Panc1 (cell line): Measurements from ENCODE around the gene UFSP1. TPM values are rescaled to one million over a fixed set of nuclear protein-coding genes. Genes with fewer than 3 reads are reported as not detected.

Experiments used
- ATAC-seq: fragments of 200-7000 bp; cut with Tn5 transposase; 2 replicates; pipeline ENCODE4 v1.9.1; 2020; ENCODE audit warnings: mild to moderate bottlenecking, moderate library complexity
- BruUV-seq: library from RNA; stranded (reverse); fragments of 400-500 nt; replicated peaks from 2 replicates; lab custom pipeline; 2021; lab: Mats Ljungman, UMichigan
- CTCF ChIA-PET: fragments of 300-600 bp; sonication (Branson Sonifier 250); formaldehyde crosslinking; loops from one replicate; lab custom pipeline; 2022; ENCODE audit warnings: antibody characterized with exemption; lab: Charles Lee
- POLR2A ChIA-PET: fragments of 300-600 bp; sonication (Branson Sonifier 250); formaldehyde crosslinking; loops from one replicate; lab custom pipeline; 2022; ENCODE audit warnings: antibody characterized with exemption; lab: Charles Lee
- DNase-seq: peaks from one replicate; pipeline ENCODE4 v3.0.0-alpha.2; 2010; ENCODE audit warnings: low read depth, low spot score
- H3K27ac ChIP-seq: 2 replicates; pipeline ENCODE4 v1.5.1; 2011; ENCODE audit warnings: mild to moderate bottlenecking, low read length, inconsistent platforms
- H3K27me3 ChIP-seq: fragments of 200-500 bp; sonication (Bioruptor generic); 2 replicates; pipeline ENCODE4 v1.6.0; 2014; ENCODE audit warnings: low read length, inconsistent platforms; ENCODE audit not compliant: control insufficient read depth, insufficient read depth
- H3K36me3 ChIP-seq: fragments of 200-500 bp; sonication (Bioruptor generic); 2 replicates; pipeline ENCODE4 v1.5.1; 2014; ENCODE audit warnings: inconsistent platforms, mild to moderate bottlenecking, low read length, moderate library complexity; ENCODE audit not compliant: control insufficient read depth, insufficient read depth
- H3K4me1 ChIP-seq: 2 replicates; pipeline ENCODE4 v1.5.1; 2011; ENCODE audit warnings: inconsistent platforms, mild to moderate bottlenecking, low read length, moderate library complexity; ENCODE audit not compliant: control insufficient read depth, insufficient read depth
- H3K4me3 ChIP-seq, 2 experiments: 2 replicates each; pipeline ENCODE4 v1.5.1; 2011 to 2012; ENCODE audit warnings: low read depth in 2 of 2, low read length in 2 of 2, mild to moderate bottlenecking in 2 of 2, inconsistent platforms in 1 of 2, moderate library complexity in 1 of 2
- H3K9me3 ChIP-seq: fragments of 200-500 bp; sonication (Bioruptor generic); 2 replicates; pipeline ENCODE4 v1.5.1; 2014; ENCODE audit warnings: low read depth, mild to moderate bottlenecking, inconsistent platforms, low read length, moderate library complexity; ENCODE audit not compliant: control insufficient read depth, insufficient read depth
- CTCF ChIP-seq: fragments of 450-650 bp; IDR thresholded peaks from 2 replicates; pipeline ENCODE4 v1.5.1; 2017; ENCODE audit warnings: mild to moderate bottlenecking
- POLR2AphosphoS5 ChIP-seq: IDR thresholded peaks from 2 replicates; pipeline ENCODE4 v1.6.1; 2012; ENCODE audit warnings: mild to moderate bottlenecking, low read depth, low read length, moderate library complexity
- REST ChIP-seq, 2 experiments: IDR thresholded peaks; 2 replicates each; pipeline ENCODE4 v1.6.1; 2011 to 2012; ENCODE audit warnings: low read depth in 2 of 2, control low read depth in 1 of 2, low read length in 1 of 2, mild to moderate bottlenecking in 1 of 2, moderate library complexity in 1 of 2; ENCODE audit not compliant: insufficient read depth in 1 of 2
- SIN3A ChIP-seq: IDR thresholded peaks from 2 replicates; pipeline ENCODE4 v1.6.1; 2012; ENCODE audit warnings: low read depth, mild to moderate bottlenecking, low read length, moderate library complexity, borderline replicate concordance; ENCODE audit not compliant: insufficient read depth
- TCF7L2 ChIP-seq: IDR thresholded peaks from 2 replicates; pipeline ENCODE4 v1.6.1; 2011; ENCODE audit warnings: mild to moderate bottlenecking, low read depth, low read length, inconsistent platforms
- in situ Hi-C: cut with HindIII; loops from 2 replicates; pipeline ENCODE4 v1.10.0; 2016; ENCODE audit warnings: low sequenced_read_pairs, low pct_unique_long_range_greater_than_20kb
- intact Hi-C: fragments of 100-400 bp; cut with micrococcal nuclease; formaldehyde crosslinking; loops from one replicate; pipeline ENCODE4 v1.10.0; 2022; ENCODE audit not compliant: unreplicated experiment
- total RNA-seq: library from RNA; stranded (reverse); gene quantifications from one replicate; pipeline ENCODE4 v1.2.1, GENCODE V29; 2021; ENCODE audit not compliant: unreplicated experiment

Gene UFSP1
- total RNA-seq, 1 experiment from 2014 or later: 3.3 TPM

GRCh38 chr7:100902638-100903037 lies 13.1 kb upstream of the UFSP1 start:
- H3K9me3 ChIP-seq: no peaks in the 10 kb centered on the region
- H3K36me3 ChIP-seq: no peaks in the 10 kb centered on the region
- no peak for TF ChIP-seq CTCF
- no peak for TF ChIP-seq TCF7L2
- H3K27me3 ChIP-seq: no peaks in the 10 kb centered on the region
- no TSS peak for BruUV-seq
- intact Hi-C loops (no loop called here), in situ Hi-C loops (no loop called here)
- ChIA-PET POLR2A (interaction anchor here (0.7 kb wide), 1 partner anchor 15 kb away, joined by 6 read pairs; no protein-coding TSS in a partner anchor), CTCF (interaction anchor here (0.7 kb wide), 1 partner anchor 63 kb away, joined by 3 read pairs; no protein-coding TSS in a partner anchor)
- H3K4me1 ChIP-seq: no peaks in the 10 kb centered on the region
- H3K4me3 ChIP-seq: no peak overlapping the region
- no peak for DNase-seq
- no peak for ATAC-seq
- H3K27ac ChIP-seq: no peak overlapping the region

- Histone ChIP-seq H3K27ac (no peak overlapping the region), H3K4me3 (no peak overlapping the region), H3K9me3 (no peaks in the 10 kb centered on the region), H3K4me1 (no peaks in the 10 kb centered on the region), H3K36me3 (no peaks in the 10 kb centered on the region), H3K27me3 (no peaks in the 10 kb centered on the region)
- no TSS peak for BruUV-seq
- in situ Hi-C loops: no loop called here
- ATAC-seq (no peak), DNase-seq (no peak)
- TF ChIP-seq TCF7L2 (no peak), SIN3A (no peak), POLR2AphosphoS5 (no peak), REST (IDR thresholded peaks at IDR 0.05; ENCODE audit: insufficient read depth in 1 of 2, low read depth in 2 of 2, low read length in 1 of 2) (no peak), CTCF (no peak)
- ChIA-PET POLR2A (no interaction called here), CTCF (no interaction called here)
- intact Hi-C loops: no loop called here
Measured at GRCh38 chr7:100901921-100902332, 12.4 kb upstream of the UFSP1 start.
